Stimulated activated CD8-positive, alpha-beta memory T cell treated with anti-CD3 and anti-CD28 coated beads, Interleukin-4, amount 100 ng/mL, for 1 hour (primary cell): ENCODE results near the gene GAS6.

Experiments used
- DNase-seq, 2 donors: peaks; one replicate each; pipeline ENCODE4 v3.0.0-alpha.2; 2020; ENCODE audit warnings: low read depth in 2 of 2, low spot score in 1 of 2

Gene GAS6

GRCh38 chr13:113822266-113822665 lies 41.6 kb downstream of the GAS6 start:
- no peak for DNase-seq

DNA sequence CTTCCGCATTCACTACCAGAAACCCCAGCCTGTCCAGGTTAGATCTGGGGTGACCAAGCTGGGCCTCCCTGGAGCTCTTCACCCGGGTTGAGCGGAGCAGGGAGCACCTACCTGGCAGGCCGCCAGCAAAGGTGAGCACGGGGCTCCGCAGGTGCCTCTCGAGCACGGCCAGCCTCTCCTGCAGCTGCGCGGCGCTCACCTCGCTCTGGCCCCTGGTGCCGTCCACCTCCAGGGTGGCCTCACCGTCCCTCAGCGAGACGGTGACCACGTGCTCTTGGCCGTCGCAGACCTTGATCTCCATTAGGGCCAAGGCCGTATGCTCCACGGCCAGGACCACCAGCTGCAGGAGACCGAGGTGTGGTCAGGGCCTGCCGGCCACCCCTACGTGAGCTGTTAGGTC lies 42.0 kb downstream of the GAS6 start:
- DNase-seq, result no peak

- DNase-seq, result no peak
Measured at GRCh38 chr13:113820813-113821651, 42.8 kb downstream of the GAS6 start.

DNA sequence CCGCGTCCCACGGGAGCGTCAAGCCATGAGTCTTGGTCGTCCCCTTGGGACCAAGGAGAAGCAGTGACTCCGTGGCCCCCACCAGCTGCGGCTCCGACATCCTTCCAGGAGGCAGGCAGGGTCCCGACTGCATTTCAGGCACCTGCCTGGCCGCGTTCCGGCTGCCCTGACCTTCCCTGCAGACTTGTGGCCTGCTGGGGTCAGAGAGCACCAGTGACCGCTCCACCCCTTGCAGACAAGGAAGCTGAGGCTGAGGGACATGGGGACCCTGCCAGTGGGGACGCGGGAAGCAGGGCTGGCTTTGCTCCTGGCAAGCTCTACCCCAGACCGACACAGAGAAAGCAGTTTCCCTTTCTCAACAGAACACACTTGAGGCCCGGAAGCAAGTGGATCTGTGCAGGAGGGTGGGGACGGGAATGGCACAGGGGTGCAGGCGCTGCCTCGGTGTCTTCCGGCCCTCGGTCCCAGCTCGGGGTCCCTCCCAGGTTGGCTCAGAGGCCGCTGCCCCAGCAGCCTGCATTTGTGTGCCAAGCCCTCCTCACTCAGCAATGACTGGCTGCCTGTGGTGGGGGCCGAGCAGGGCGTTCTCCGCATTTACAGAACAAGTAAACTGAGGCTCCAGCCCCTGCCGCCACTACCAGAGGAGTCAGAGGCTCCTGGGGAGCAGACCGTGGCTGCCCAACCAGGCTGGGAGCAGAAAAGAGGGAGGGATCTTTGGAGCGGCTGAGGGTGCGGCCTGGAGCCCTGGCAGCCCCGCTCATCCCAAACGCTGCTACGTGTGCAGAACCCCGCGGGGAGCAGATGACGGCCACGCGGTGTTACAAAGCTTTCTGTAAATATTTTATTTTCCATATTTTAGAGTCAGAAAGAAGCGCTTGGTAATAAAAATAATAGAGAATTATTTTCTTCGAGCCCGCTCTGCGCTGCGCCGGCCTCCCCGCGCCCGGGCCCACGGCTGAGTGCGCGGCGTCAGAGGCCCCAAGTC lies 43.9 kb downstream of the GAS6 start:
- DNase-seq, result no peak

- DNase-seq, result no peak
Measured at GRCh38 chr13:113819341-113819730, 44.5 kb downstream of the GAS6 start.

GRCh38 chr13:113818700-113819295 lies 45.1 kb downstream of the GAS6 start:
- DNase-seq, result no peak

DNA sequence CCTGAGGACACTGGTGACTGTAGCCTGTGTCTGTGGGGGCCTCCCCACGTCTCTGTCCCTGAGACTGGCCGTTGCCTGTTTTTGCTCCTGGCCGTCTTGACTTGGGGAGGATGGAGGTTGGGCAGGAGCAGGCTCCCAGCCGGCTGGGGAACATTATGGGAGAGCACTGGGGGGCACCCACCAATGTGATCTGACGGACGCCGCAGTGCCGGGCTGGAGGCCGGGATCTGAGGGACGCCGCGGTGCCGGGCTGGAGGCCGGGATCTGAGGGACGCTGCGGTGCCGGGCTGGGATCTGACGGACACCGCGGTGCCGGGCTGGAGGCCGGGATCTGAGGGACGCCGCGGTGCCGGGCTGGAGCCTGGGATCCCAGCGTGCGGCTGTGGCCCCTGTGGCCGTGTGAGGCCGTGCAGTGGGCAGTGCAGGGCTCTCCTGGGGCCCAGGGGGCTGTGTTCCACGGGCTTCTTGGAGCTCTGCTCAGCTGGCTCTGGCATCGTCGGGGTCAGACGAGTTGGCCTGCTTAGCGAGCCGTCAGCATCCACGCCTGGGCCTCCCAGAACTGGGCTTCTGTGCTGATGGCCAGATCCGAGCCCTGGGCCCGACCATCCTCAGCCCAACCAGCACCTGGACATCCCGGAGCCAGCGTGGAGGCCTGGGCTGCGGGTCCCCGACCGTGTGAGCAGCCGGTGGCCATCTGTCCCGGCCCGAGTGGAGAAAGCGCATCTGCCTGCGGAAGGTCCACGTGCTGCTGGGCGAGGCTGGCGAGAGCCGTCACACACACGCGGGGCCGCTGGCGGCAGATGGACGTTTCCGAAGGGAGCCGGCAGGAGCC lies 45.8 kb downstream of the GAS6 start:
- DNase-seq, result no peak

DNA sequence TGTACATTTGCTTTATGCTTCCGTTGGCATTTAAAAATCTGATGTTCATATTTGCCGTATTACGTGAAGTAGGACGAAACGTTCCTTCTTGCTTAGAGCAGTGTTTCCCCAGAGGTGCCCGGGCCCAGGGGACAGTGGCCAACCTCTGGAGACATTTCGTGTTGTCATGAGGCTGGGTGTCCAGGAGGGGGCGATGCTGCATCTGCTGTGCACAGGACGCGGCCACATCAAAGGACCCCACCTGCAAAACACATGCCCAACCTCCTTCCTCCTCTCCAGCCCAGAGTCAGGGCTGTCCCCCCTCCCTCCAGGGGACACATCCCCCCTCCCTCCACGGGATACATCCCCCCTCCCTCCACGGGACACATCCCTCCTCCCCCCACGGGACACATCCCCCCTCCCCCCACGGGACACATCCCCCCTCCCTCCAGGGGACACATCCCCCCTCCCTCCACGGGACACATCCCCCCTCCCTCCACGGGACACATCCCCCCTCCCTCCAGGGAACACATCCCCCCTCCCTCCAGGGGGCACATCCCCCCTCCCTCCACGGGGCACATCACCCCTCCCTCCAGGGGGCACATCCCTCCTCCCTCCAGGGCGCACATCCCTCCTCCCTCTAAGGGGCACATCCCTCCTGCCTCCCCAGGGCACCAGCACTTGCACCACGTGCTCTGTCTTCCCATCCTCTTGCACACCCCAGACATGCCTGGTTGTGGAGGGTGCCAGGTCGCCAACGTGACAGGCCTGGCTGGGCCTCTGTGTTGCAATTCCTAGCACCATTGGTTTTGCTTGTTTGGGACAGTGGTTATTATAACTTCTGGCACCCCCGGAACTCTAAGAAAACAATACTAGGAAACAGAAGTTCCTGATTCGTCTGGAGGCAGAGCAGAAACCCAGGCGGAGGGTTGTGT lies 46.7 kb downstream of the GAS6 start:
- peak; percentile 66 to 76 for DNase-seq

DNA sequence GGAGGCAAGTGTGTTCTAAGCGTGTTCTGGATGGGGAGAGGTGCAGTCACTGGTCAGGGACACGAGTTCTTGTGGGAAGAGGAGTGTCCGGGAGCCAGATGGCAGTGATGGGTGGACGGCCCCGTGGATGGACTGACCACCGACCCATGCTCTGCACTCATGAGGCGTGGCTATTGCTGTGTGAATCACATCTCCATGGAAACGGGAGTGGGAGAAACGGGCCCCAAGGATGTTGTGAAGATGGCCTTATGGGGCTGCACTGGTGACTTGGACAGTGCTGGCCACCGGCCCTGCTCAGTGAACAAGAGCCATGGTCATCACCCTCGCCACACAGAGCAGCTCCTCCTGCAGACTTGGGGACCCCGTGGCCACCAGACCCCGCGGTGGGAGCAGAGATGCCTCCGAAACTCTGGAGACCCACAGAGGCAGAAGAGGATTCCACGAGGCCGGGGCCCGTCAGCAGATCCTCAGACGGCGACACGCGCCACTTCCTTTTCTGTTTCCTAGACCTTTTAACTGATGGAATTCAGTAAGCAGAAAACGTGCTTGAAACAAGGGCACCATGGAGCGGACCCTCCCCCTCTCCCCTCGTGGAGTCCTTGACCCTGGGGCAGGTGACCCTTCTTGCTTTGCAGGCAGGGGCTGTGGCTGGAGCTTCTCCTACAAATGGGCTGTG lies 47.5 kb downstream of the GAS6 start:
- DNase-seq, result no peak

- DNase-seq, result no peak
Measured at GRCh38 chr13:113815151-113816058, 48.5 kb downstream of the GAS6 start.

DNA sequence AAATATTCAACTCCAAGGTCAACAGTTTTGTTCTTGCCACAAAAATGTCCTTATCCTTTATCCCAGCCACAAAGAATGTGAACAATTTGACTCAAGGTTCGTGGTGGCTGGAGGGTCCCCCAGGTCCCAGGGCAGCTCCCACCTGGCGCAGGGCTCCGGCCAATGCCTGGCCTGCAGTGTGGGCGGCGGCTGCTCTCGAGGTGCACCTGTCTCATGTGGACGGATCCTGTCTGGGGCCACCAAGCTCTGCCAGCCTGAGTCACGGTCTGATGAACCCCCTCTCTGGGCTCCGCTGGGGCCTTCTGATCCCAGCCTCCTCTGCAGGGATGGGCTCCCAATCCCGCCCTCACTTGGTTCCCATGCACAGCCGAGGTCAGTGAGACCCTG lies 49.4 kb downstream of the GAS6 start:
- no peak for DNase-seq

GRCh38 chr13:113813749-113814434 lies 50.0 kb downstream of the GAS6 start:
- no peak for DNase-seq

DNA sequence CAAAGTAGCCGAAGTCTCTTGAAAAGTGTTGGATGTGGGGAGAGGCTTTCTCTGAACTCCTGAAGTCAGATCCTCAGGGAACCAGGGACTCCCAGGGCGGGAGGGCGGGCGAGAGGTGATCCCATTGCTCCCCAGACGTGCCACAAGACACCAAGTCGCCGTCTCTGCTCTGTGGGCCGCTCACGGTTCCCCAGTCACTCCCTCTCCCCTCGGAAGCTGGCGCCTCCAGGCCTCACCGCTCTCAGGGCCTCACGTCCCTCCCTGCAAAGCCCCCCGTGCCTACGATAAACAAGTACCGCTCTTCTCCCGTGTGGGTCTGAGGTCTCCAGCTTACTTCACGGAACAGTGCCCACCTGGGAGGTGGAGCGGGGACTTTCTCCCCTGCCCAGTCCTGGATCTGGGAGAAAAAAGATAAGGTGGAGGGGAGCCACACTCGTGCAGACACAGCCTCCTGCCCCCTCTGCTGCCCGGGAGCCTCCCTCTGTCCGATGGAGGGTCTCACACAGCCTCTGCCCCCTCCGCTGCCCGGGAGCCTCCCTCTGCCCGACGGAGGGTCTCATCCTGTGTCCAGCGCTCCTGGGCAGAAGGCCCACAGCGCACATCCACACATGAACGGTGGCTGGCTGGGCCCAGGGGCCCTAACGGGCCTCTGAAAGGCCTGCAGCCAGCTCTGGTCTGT lies 50.7 kb downstream of the GAS6 start:
- no peak for DNase-seq

GRCh38 chr13:113812178-113813040 lies 51.5 kb downstream of the GAS6 start:
- no peak for DNase-seq

DNA sequence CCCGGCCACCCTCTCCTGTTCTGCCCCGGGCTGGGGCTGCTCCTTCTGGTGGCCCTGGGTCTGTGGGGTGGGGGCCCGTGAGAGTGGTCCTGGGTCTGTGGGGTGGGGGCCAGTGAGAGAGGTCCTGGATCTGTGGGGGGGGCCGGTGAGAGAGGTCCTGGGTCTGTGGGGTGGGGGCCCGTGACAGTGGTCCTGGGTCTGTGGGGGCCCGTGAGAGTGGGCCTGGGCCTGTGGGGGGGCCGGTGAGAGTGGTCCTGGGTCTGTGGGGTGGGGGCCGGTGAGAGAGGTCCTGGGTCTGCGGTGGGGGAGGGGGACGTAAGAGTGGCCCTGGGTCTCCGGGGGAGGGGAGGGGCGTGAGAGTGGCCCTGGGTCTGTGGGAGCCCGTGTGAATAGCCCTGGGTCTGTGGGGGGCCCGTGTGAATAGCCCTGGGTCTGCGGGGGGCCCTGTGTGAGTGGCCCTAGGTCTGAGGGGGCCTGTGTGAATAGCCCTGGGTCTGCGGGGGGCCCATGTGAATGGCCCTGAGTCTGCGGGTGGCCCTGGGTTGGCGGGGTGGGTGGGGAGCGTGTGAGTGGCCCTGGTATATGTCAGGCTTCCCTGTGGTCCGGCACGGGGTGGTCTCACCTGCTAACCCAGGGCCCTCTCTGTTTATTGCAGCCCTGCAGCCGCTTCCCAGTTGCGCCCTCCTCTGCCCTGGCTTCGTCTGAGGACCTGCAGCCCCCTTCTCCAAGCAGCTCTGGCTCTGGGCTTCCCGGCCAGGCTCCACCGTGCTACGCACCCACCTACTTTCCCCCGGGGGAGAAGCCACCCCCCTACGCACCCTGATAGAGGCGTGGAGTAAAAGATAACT lies 52.6 kb downstream of the GAS6 start:
- DNase-seq, result no peak
